ENCODE results near the gene TRABD2B. TPM values are rescaled to one million over a fixed set of nuclear protein-coding genes. Genes with fewer than 3 reads are reported as not detected.

The TRABD2B gene
- total RNA-seq, 1 donor from 2014 or later: 0.92 TPM

GRCh38 chr1:47783638-47784496 lies 213.3 kb downstream of the TRABD2B start:
- Histone ChIP-seq H3K4me3 (ENCODE audit: low read depth, low read length) (no peak overlapping the region), H3K36me3 (ENCODE audit: control insufficient read depth, insufficient read depth, low read length) (no peaks in the 10 kb centered on the region), H3K27me3 (ENCODE audit: control insufficient read depth, insufficient read depth, low read length) (no peaks in the 10 kb centered on the region)
- DNase-seq (ENCODE audit: low read depth): no peak
- no peak for TF ChIP-seq CTCF (IDR thresholded peaks at IDR 0.05; ENCODE audit: insufficient read depth, low read length, poor library complexity, severe bottlenecking)

GRCh38 chr1:47782414-47783166 lies 214.6 kb downstream of the TRABD2B start:
- Histone ChIP-seq H3K4me3 (ENCODE audit: low read depth, low read length) (no peak overlapping the region), H3K27me3 (ENCODE audit: control insufficient read depth, insufficient read depth, low read length) (no peaks in the 10 kb centered on the region), H3K36me3 (ENCODE audit: control insufficient read depth, insufficient read depth, low read length) (no peaks in the 10 kb centered on the region)
- no peak for TF ChIP-seq CTCF (IDR thresholded peaks at IDR 0.05; ENCODE audit: insufficient read depth, low read length, poor library complexity, severe bottlenecking)
- no peak for DNase-seq (ENCODE audit: low read depth)

- DNase-seq (ENCODE audit: low read depth): no peak
- Histone ChIP-seq H3K36me3 (ENCODE audit: control insufficient read depth, insufficient read depth, low read length) (no peaks in the 10 kb centered on the region), H3K4me3 (ENCODE audit: low read depth, low read length) (no peak overlapping the region), H3K27me3 (ENCODE audit: control insufficient read depth, insufficient read depth, low read length) (no peaks in the 10 kb centered on the region)
- TF ChIP-seq CTCF (IDR thresholded peaks at IDR 0.05; ENCODE audit: insufficient read depth, low read length, poor library complexity, severe bottlenecking): no peak
These were observed 215.8 kb downstream of the TRABD2B start for GRCh38 chr1:47781171-47781959.

- no peak overlapping the region for H3K4me3 ChIP-seq (ENCODE audit: low read depth, low read length)
- DNase-seq (ENCODE audit: low read depth): no peak
- no peak for TF ChIP-seq CTCF (IDR thresholded peaks at IDR 0.05; ENCODE audit: insufficient read depth, low read length, poor library complexity, severe bottlenecking)
- H3K36me3 ChIP-seq (ENCODE audit: control insufficient read depth, insufficient read depth, low read length): no peaks in the 10 kb centered on the region
- no peaks in the 10 kb centered on the region for H3K27me3 ChIP-seq (ENCODE audit: control insufficient read depth, insufficient read depth, low read length)
These were observed 216.7 kb downstream of the TRABD2B start for GRCh38 chr1:47780469-47780995.

- DNase-seq (ENCODE audit: low read depth): no peak
- Histone ChIP-seq H3K36me3 (ENCODE audit: control insufficient read depth, insufficient read depth, low read length) (no peaks in the 10 kb centered on the region), H3K27me3 (ENCODE audit: control insufficient read depth, insufficient read depth, low read length) (no peaks in the 10 kb centered on the region), H3K4me3 (ENCODE audit: low read depth, low read length) (no peak overlapping the region)
- no peak for TF ChIP-seq CTCF (IDR thresholded peaks at IDR 0.05; ENCODE audit: insufficient read depth, low read length, poor library complexity, severe bottlenecking)
These were observed 217.6 kb downstream of the TRABD2B start for GRCh38 chr1:47779613-47780012.

All from kidney epithelial cell (primary cell).